Spleen (tissue), 11 donors: ENCODE results near the gene HAUS7. TPM values are rescaled to one million over a fixed set of nuclear protein-coding genes. Genes with fewer than 3 reads are reported as not detected.

Source experiments
- DNase-seq: peaks from one replicate; pipeline ENCODE4 v3.0.0-alpha.2; 2020
- H3K27ac ChIP-seq, 8 donors: fragments of 200-600 bp; sonication (generic) in 7 of 8; 1 replicate in 4 of 8; 2 replicates in 4 of 8; pipeline versions ENCODE4 v1.5.0 to v1.8.0; 2016 to 2021; ENCODE audit warnings: inconsistent platforms in 4 of 8, mild to moderate bottlenecking in 4 of 8, moderate library complexity in 1 of 8
- H3K27me3 ChIP-seq, 7 donors: fragments of 200-600 bp; sonication (generic) in 6 of 7; replicated peaks in 1 of 7; 1 replicate in 4 of 7; 2 replicates in 3 of 7; pipeline versions ENCODE4 v1.5.0 to v1.8.0; 2016 to 2021; ENCODE audit warnings: inconsistent platforms in 3 of 7, mild to moderate bottlenecking in 1 of 7
- H3K36me3 ChIP-seq, 6 donors: fragments of 200-600 bp; sonication (generic) in 5 of 6; 1 replicate in 4 of 6; 2 replicates in 2 of 6; pipeline versions ENCODE4 v1.5.0 to v1.8.0; 2016 to 2021; ENCODE audit warnings: inconsistent platforms in 2 of 6
- H3K4me1 ChIP-seq, 6 donors: fragments of 200-600 bp; sonication (generic) in 5 of 6; 1 replicate in 3 of 6; 2 replicates in 3 of 6; pipeline versions ENCODE4 v1.5.0 to v1.8.0; 2016 to 2021; ENCODE audit warnings: inconsistent platforms in 3 of 6
- H3K4me3 ChIP-seq, 8 donors: fragments of 200-600 bp; sonication (generic) in 7 of 8; 1 replicate in 4 of 8; 2 replicates in 4 of 8; pipeline versions ENCODE4 v1.5.0 to v1.8.0; 2016 to 2021; ENCODE audit warnings: inconsistent platforms in 4 of 8, mild to moderate bottlenecking in 4 of 8, moderate library complexity in 2 of 8
- H3K9me3 ChIP-seq, 8 donors: fragments of 200-600 bp; sonication (generic) in 7 of 8; 1 replicate in 4 of 8; 2 replicates in 4 of 8; pipeline versions ENCODE4 v1.5.0 to v1.8.0; 2016 to 2021; ENCODE audit warnings: inconsistent platforms in 4 of 8
- POLR2A ChIP-seq, 3 donors: fragments of 450-650 bp; IDR thresholded peaks; one replicate each; pipeline ENCODE4 v1.5.1; 2017; ENCODE audit warnings: antibody characterized with exemption in 3 of 3, mild to moderate bottlenecking in 1 of 3
- POLR2AphosphoS5 ChIP-seq, 3 donors: sonication (generic); formaldehyde crosslinking; IDR thresholded peaks; one replicate each; pipeline ENCODE4 v1.5.1; 2017; ENCODE audit warnings: antibody characterized with exemption in 3 of 3
- WGBS, 5 donors: extraction: QIAGEN DNeasy Blood & Tissue Kit in 3 of 5; methylation state at CpG; one replicate each; pipeline versions ENCODE4 v1.1.5 to v1.1.7; 2013 to 2018; 5-methylcytosine and 5-hydroxymethylcytosine counted together
- intact Hi-C: fragments of 100-400 bp; cut with DNase I; formaldehyde crosslinking; loops from one replicate; pipeline ENCODE4 v1.15.0; 2023; ENCODE audit warnings: low total_unique reads
- polyA plus RNA-seq, 3 donors: library from polyadenylated mRNA; stranded (reverse); fragments of 200-250 nt; gene quantifications; one replicate each; pipeline ENCODE4 v1.2.1, GENCODE V29; 2013
- total RNA-seq, 7 donors: library from RNA; depleted of rRNA in 3 of 7; stranded (reverse); fragments of >200 nt in 3 of 7; fragmentation: NEBNext Ultra II Directional in 4 of 7; extraction: Animal tissue kit (Norgen Biotek cat#: 25700) in 4 of 7; gene quantifications; one replicate each; pipeline versions ENCODE4 v1.1.0 to v1.2.1, GENCODE V29; 2016 to 2021
- TF ChIP-seq, protein P1 (sequence below), 11 experiments: fragments of 200-600 bp in 7 of 11; fragments of 450-650 bp in 4 of 11; sonication (generic) in 4 of 11; IDR thresholded peaks in 8 of 11; conservative IDR thresholded peaks in 3 of 11; 1 replicate in 7 of 11; 2 replicates in 4 of 11; pipeline versions ENCODE4 v1.4.0 to v1.8.0; 2016 to 2021; ENCODE audit warnings: antibody characterized with exemption in 11 of 11, inconsistent platforms in 4 of 11, mild to moderate bottlenecking in 1 of 11
- donor health status: healthy with polysubstance abuse.
- donor health status: DM: no; HTN: no; CAD: no; lungs with moderate emphysema.
- donor health status: DM: no; HTN: no; CAD: no.
- donor health status: Bipolar disorder and iron deficiency.
- donor health status: healthy.
- donor health status: DM: no; HTN: no; CAD: no.
- donor health status: DM: yes; HTN: yes; CAD: no.

Gene HAUS7
- total and polyA plus RNA-seq, 10 donors: 23.6 to 83.7 (median 34.5) TPM

DNA sequence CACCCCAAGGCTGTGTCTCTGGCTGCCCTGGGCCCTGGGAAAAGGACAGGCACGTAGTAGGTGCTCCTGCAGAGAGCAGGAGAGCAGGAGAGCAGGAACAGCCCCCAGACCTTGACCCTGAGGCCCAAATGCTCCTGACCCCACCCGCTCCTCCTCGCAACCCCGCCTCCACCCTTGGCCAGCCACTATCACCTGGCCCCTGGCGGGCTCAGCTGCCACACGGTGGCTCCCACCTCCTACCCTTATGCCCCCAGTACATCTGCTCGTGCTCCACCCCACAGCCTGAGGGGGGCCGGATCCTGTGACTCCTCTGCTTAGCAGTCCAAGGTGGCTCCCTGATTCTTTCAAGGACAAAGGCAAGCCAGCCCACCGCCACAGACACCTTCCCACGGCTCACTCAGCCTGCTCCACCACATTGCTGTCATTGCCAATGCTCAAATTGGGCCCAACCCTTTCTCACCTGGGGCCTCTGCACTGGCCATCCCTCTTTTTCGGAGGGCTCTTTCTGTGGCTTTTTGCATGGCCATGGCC, 5.4 kb upstream of the HAUS7 start:
- H3K9me3 ChIP-seq: no peaks in the 10 kb centered on the region
- no peak overlapping the region for H3K4me3 ChIP-seq
- no peak for DNase-seq
- H3K4me1 ChIP-seq: peaks cover 0 to 23% (median 12%) of the 10 kb centered on the region in 6 donors
- no peak for TF ChIP-seq POLR2AphosphoS5 (IDR thresholded peaks at IDR 0.05)
- 87 to 96% (median 89%) methylated on average over 10 to 11 of the region's 11 CpGs for WGBS, 5 donors
- peak overlapping the region in 1 of 8 donors; percentile 59 for H3K27ac ChIP-seq
- H3K36me3 ChIP-seq: no peaks in the 10 kb centered on the region
- H3K27me3 ChIP-seq: peaks cover 0 to 20% (median 0%) of the 10 kb centered on the region in 7 donors
- intact Hi-C loops: no loop called here

DNA sequence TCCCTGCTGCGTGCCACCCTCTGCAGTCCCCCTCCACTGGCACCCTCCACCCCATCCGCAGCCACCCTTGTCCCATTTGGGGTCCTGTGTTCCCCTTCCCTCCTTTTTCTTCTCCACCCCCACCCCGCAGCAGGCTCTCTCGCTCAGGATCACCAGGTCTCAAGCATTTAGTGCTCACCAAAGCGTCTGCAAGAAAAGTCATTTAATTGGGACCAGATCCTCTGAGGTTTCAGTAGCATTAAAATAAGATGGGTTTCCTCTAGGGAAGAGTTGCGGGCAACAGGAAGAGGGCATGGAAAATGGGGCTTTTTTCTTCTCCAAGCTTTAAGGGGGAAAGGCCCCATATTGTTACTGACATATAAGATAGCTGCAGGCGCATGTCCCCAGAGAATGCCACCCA, 4.9 kb upstream of the HAUS7 start:
- intact Hi-C loops: no loop called here
- Histone ChIP-seq H3K4me1 (peaks cover 0 to 24% (median 12%) of the 10 kb centered on the region in 6 donors), H3K27ac (peak overlapping the region in 5 of 8 donors; percentile 27 to 57 (median 34)), H3K36me3 (no peaks in the 10 kb centered on the region), H3K9me3 (no peaks in the 10 kb centered on the region), H3K27me3 (peaks cover 0 to 18% (median 0%) of the 10 kb centered on the region in 7 donors), H3K4me3 (peak overlapping the region in 2 of 8 donors; percentile 21 to 59)
- TF ChIP-seq POLR2AphosphoS5 (IDR thresholded peaks at IDR 0.05) (no peak), POLR2A (IDR thresholded peaks at IDR 0.05) (no peak)
- TF ChIP-seq, protein P1, sequence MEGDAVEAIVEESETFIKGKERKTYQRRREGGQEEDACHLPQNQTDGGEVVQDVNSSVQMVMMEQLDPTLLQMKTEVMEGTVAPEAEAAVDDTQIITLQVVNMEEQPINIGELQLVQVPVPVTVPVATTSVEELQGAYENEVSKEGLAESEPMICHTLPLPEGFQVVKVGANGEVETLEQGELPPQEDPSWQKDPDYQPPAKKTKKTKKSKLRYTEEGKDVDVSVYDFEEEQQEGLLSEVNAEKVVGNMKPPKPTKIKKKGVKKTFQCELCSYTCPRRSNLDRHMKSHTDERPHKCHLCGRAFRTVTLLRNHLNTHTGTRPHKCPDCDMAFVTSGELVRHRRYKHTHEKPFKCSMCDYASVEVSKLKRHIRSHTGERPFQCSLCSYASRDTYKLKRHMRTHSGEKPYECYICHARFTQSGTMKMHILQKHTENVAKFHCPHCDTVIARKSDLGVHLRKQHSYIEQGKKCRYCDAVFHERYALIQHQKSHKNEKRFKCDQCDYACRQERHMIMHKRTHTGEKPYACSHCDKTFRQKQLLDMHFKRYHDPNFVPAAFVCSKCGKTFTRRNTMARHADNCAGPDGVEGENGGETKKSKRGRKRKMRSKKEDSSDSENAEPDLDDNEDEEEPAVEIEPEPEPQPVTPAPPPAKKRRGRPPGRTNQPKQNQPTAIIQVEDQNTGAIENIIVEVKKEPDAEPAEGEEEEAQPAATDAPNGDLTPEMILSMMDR (IDR thresholded peaks at IDR 0.05 in 8 of 11, conservative IDR thresholded peaks at IDR 0.05 in 3 of 11): no peak
- 79 to 87% (median 86%) methylated on average over 7 of the region's 7 CpGs for WGBS, 5 donors
- DNase-seq: no peak

DNA sequence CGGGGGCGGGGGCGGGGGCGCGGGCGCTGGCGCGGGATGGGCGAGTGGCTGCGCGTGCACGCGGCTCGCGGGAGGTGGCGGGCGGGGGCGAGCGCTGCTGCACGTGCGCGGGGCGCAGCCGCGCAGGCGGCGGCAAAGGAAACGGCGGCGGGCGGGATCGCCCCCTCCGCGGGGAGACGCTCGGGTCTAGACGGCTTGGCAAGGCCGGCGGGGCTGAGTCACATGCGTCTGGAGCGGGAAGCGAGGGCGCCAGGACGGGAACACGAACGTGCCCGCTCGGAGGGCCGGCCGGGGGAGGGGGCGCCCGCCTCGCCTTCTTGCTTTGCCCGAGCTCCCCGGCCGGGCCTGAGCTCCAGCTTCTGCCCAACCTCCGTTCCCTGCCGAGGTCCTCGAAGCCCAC, 4.3 kb upstream of the HAUS7 start:
- Histone ChIP-seq H3K36me3 (no peaks in the 10 kb centered on the region), H3K4me1 (peaks cover 0 to 27% (median 15%) of the 10 kb centered on the region in 6 donors), H3K9me3 (no peaks in the 10 kb centered on the region), H3K27ac (peak overlapping the region in 5 of 8 donors; percentile 27 to 57 (median 34)), H3K4me3 (peak overlapping the region in 5 of 8 donors; percentile 4 to 59 (median 21)), H3K27me3 (peaks cover 0 to 18% (median 0%) of the 10 kb centered on the region in 7 donors)
- 0 to 55% (median 14%) methylated on average over 9 to 59 of the region's 59 CpGs; no CpG with 5 or more reads in 1 of the 5 donors for WGBS, 5 donors
- peak; percentile 87 for DNase-seq
- intact Hi-C loops: no loop called here
- TF ChIP-seq, protein P1 (IDR thresholded peaks at IDR 0.05 in 8 of 11, conservative IDR thresholded peaks at IDR 0.05 in 3 of 11): no peak
- TF ChIP-seq POLR2A (IDR thresholded peaks at IDR 0.05) (no peak), POLR2AphosphoS5 (IDR thresholded peaks at IDR 0.05) (peak in 2 of 3 donors; percentile 45 to 73)

DNA sequence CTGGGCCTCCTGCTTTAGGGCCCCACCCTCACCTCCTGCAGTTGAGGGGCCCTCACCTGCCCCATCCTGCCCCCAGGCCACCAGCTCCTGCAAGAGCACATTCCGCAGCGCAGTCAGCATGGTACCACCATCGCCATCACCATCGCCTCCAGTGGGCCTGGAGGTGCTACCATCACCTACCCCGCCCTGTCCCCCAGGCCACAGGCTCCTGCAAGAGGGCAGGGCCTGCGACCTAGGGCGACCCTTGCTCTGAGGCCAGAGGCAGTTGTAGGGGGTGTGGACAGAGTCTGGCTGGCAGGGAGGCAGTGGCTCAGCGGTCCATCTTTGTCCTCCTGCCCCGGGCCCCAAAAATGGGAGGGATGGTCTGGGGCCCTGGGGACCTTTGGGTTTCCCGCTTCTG, 3.9 kb upstream of the HAUS7 start:
- intact Hi-C loops: no loop called here
- H3K27ac ChIP-seq: peak overlapping the region in 3 of 8 donors; percentile 15 to 24 (median 18)
- no peaks in the 10 kb centered on the region for H3K36me3 ChIP-seq
- TF ChIP-seq POLR2A (IDR thresholded peaks at IDR 0.05) (no peak), POLR2AphosphoS5 (IDR thresholded peaks at IDR 0.05) (no peak)
- TF ChIP-seq, protein P1 (IDR thresholded peaks at IDR 0.05 in 8 of 11, conservative IDR thresholded peaks at IDR 0.05 in 3 of 11): no peak
- H3K4me3 ChIP-seq: peak overlapping the region in 2 of 8 donors; percentile 4 to 59
- no peaks in the 10 kb centered on the region for H3K9me3 ChIP-seq
- 76 to 100% (median 95%) methylated on average over 4 to 10 of the region's 10 CpGs for WGBS, 5 donors
- H3K27me3 ChIP-seq: peaks cover 0 to 18% (median 0%) of the 10 kb centered on the region in 7 donors
- H3K4me1 ChIP-seq: peaks cover 2 to 32% (median 20%) of the 10 kb centered on the region in 6 donors
- DNase-seq: no peak
